Activated naive CD8-positive, alpha-beta T cell treated with anti-CD3 and anti-CD28 coated beads, Interleukin-2, amount 50 U/mL, for 24 hours (primary cell): ENCODE data around the gene TMEM120A.

ENCODE experiments used
- ATAC-seq: fragments of 150-1000 bp; cut with Tn5 transposase; one replicate; pipeline ENCODE4 v1.10.0; 2021
- DNase-seq: peaks from one replicate; pipeline ENCODE4 v3.0.0; 2021
- H3K27ac Mint-ChIP-seq: one replicate; pipeline ENCODE4 v1.8.0; 2021; ENCODE audit warnings: mild to moderate bottlenecking, mixed read lengths
- H3K27me3 Mint-ChIP-seq: one replicate; pipeline ENCODE4 v1.8.0; 2021; ENCODE audit warnings: mixed read lengths
- H3K36me3 Mint-ChIP-seq: one replicate; pipeline ENCODE4 v1.8.0; 2021; ENCODE audit warnings: low read depth, mixed read lengths
- H3K4me1 Mint-ChIP-seq: one replicate; pipeline ENCODE4 v1.8.0; 2021; ENCODE audit warnings: mixed read lengths
- H3K4me3 Mint-ChIP-seq: one replicate; pipeline ENCODE4 v1.8.0; 2021; ENCODE audit warnings: mild to moderate bottlenecking, moderate library complexity, mixed read lengths
- H3K9me3 Mint-ChIP-seq: one replicate; pipeline ENCODE4 v1.8.0; 2021; ENCODE audit warnings: mixed read lengths

Gene TMEM120A

GRCh38 chr7:75980430-75981202, 13.8 kb downstream of the TMEM120A start:
- no peak overlapping the region for H3K27ac Mint-ChIP-seq
- ATAC-seq, result no peak
- no peaks in the 10 kb centered on the region for H3K4me1 Mint-ChIP-seq
- H3K27me3 Mint-ChIP-seq, result no peaks in the 10 kb centered on the region
- H3K4me3 Mint-ChIP-seq, result no peak overlapping the region
- no peaks in the 10 kb centered on the region for H3K36me3 Mint-ChIP-seq
- no peak for DNase-seq
- no peaks in the 10 kb centered on the region for H3K9me3 Mint-ChIP-seq

GRCh38 chr7:75979759-75980429, 14.5 kb downstream of the TMEM120A start:
- no peaks in the 10 kb centered on the region for H3K27me3 Mint-ChIP-seq
- no peak overlapping the region for H3K4me3 Mint-ChIP-seq
- H3K9me3 Mint-ChIP-seq, result no peaks in the 10 kb centered on the region
- no peak overlapping the region for H3K27ac Mint-ChIP-seq
- DNase-seq, result no peak
- H3K4me1 Mint-ChIP-seq, result no peaks in the 10 kb centered on the region
- H3K36me3 Mint-ChIP-seq, result no peaks in the 10 kb centered on the region
- ATAC-seq, result no peak

GRCh38 chr7:75977743-75978142, 16.7 kb downstream of the TMEM120A start:
- Mint-ChIP-seq H3K27ac (no peak overlapping the region), H3K36me3 (peaks cover 5% of the 10 kb centered on the region), H3K4me1 (no peaks in the 10 kb centered on the region), H3K27me3 (no peaks in the 10 kb centered on the region), H3K4me3 (no peak overlapping the region), H3K9me3 (no peaks in the 10 kb centered on the region)
- ATAC-seq (no peak), DNase-seq (no peak)

- Mint-ChIP-seq H3K4me3 (no peak overlapping the region), H3K9me3 (no peaks in the 10 kb centered on the region), H3K27ac (no peak overlapping the region), H3K36me3 (peaks cover 10% of the 10 kb centered on the region), H3K4me1 (no peaks in the 10 kb centered on the region), H3K27me3 (no peaks in the 10 kb centered on the region)
- ATAC-seq (no peak), DNase-seq (no peak)
Observed at GRCh38 chr7:75971961-75972763, 22.2 kb downstream of the TMEM120A start.

- peaks cover 10% of the 10 kb centered on the region for H3K36me3 Mint-ChIP-seq
- H3K4me1 Mint-ChIP-seq, result no peaks in the 10 kb centered on the region
- ATAC-seq (no peak), DNase-seq (no peak)
- H3K27me3 Mint-ChIP-seq, result no peaks in the 10 kb centered on the region
- H3K9me3 Mint-ChIP-seq, result no peaks in the 10 kb centered on the region
- H3K27ac Mint-ChIP-seq, result no peak overlapping the region
- no peak overlapping the region for H3K4me3 Mint-ChIP-seq
Observed at GRCh38 chr7:75971309-75971960, 23.0 kb downstream of the TMEM120A start.

- H3K4me3 Mint-ChIP-seq, result no peak overlapping the region
- ATAC-seq, result no peak
- no peaks in the 10 kb centered on the region for H3K9me3 Mint-ChIP-seq
- peaks cover 10% of the 10 kb centered on the region for H3K36me3 Mint-ChIP-seq
- H3K27me3 Mint-ChIP-seq, result no peaks in the 10 kb centered on the region
- no peaks in the 10 kb centered on the region for H3K4me1 Mint-ChIP-seq
- no peak for DNase-seq
- H3K27ac Mint-ChIP-seq, result no peak overlapping the region
Observed at GRCh38 chr7:75969704-75970498, 24.5 kb downstream of the TMEM120A start.

- ATAC-seq, result no peak
- no peaks in the 10 kb centered on the region for H3K4me1 Mint-ChIP-seq
Observed at GRCh38 chr7:75969182-75969581, 25.2 kb downstream of the TMEM120A start.

GRCh38 chr7:75968561-75969001, 25.8 kb downstream of the TMEM120A start:
- no peak for DNase-seq
- Mint-ChIP-seq H3K4me3 (no peak overlapping the region), H3K27me3 (no peaks in the 10 kb centered on the region), H3K36me3 (peaks cover 6% of the 10 kb centered on the region), H3K4me1 (no peaks in the 10 kb centered on the region), H3K27ac (no peak overlapping the region), H3K9me3 (no peaks in the 10 kb centered on the region)
- no peak for ATAC-seq

More at GRCh38 chr7:75969182-75969581, 25.2 kb downstream of the TMEM120A start:
- Mint-ChIP-seq H3K36me3 (peaks cover 10% of the 10 kb centered on the region), H3K9me3 (no peaks in the 10 kb centered on the region), H3K27ac (no peak overlapping the region), H3K4me3 (no peak overlapping the region), H3K27me3 (no peaks in the 10 kb centered on the region)
- no peak for DNase-seq

- H3K27me3 Mint-ChIP-seq, result no peaks in the 10 kb centered on the region
- no peak for DNase-seq
- ATAC-seq, result no peak
- peaks cover 6% of the 10 kb centered on the region for H3K36me3 Mint-ChIP-seq
- H3K4me1 Mint-ChIP-seq, result no peaks in the 10 kb centered on the region
- no peak overlapping the region for H3K4me3 Mint-ChIP-seq
- no peak overlapping the region for H3K27ac Mint-ChIP-seq
- no peaks in the 10 kb centered on the region for H3K9me3 Mint-ChIP-seq
Observed at GRCh38 chr7:75968012-75968411, 26.4 kb downstream of the TMEM120A start.

- Mint-ChIP-seq H3K4me1 (no peaks in the 10 kb centered on the region), H3K36me3 (peaks cover 6% of the 10 kb centered on the region), H3K9me3 (no peaks in the 10 kb centered on the region), H3K4me3 (no peak overlapping the region), H3K27me3 (no peaks in the 10 kb centered on the region), H3K27ac (no peak overlapping the region)
- DNase-seq (no peak), ATAC-seq (no peak)
Observed at GRCh38 chr7:75967487-75967997, 26.9 kb downstream of the TMEM120A start.

- Mint-ChIP-seq H3K9me3 (no peaks in the 10 kb centered on the region), H3K27ac (no peak overlapping the region), H3K27me3 (no peaks in the 10 kb centered on the region), H3K36me3 (peaks cover 2% of the 10 kb centered on the region), H3K4me3 (no peak overlapping the region), H3K4me1 (no peaks in the 10 kb centered on the region)
- DNase-seq (no peak), ATAC-seq (no peak)
Observed at GRCh38 chr7:75967055-75967454, 27.3 kb downstream of the TMEM120A start.

- H3K4me3 Mint-ChIP-seq, result no peak overlapping the region
- H3K27me3 Mint-ChIP-seq, result no peaks in the 10 kb centered on the region
- no peak for DNase-seq
- H3K9me3 Mint-ChIP-seq, result no peaks in the 10 kb centered on the region
- peaks cover 3% of the 10 kb centered on the region for H3K36me3 Mint-ChIP-seq
- no peak overlapping the region for H3K27ac Mint-ChIP-seq
- ATAC-seq, result no peak
- H3K4me1 Mint-ChIP-seq, result no peaks in the 10 kb centered on the region
Observed at GRCh38 chr7:75966190-75966961, 28.0 kb downstream of the TMEM120A start.

GRCh38 chr7:75965617-75966016, 28.8 kb downstream of the TMEM120A start:
- Mint-ChIP-seq H3K36me3 (peaks cover 3% of the 10 kb centered on the region), H3K4me3 (no peak overlapping the region), H3K9me3 (no peaks in the 10 kb centered on the region), H3K27me3 (no peaks in the 10 kb centered on the region), H3K4me1 (no peaks in the 10 kb centered on the region), H3K27ac (no peak overlapping the region)
- no peak for ATAC-seq
- DNase-seq, result no peak
